ENCODE results near the gene TXNDC5. TPM values are rescaled to one million over a fixed set of nuclear protein-coding genes. Genes with fewer than 3 reads are reported as not detected.

Gene TXNDC5
- polyA plus RNA-seq, 1 donor, result 96.3 TPM

GRCh38 chr6:7916959-7917358 is 6.4 kb upstream of the TXNDC5 start:
- no peak overlapping the region for H3K27ac ChIP-seq (ENCODE audit: low read length)
- no peaks in the 10 kb centered on the region for H3K36me3 ChIP-seq (ENCODE audit: control insufficient read depth, insufficient read depth, low read length)
- WGBS (ENCODE audit: insufficient coverage, low lambda C conversion rate), result no CpG with 5 or more reads among the region's 1 CpG
- no peaks in the 10 kb centered on the region for H3K9me3 ChIP-seq (ENCODE audit: control insufficient read depth, low read depth, low read length)
- H3K27me3 ChIP-seq (ENCODE audit: control insufficient read depth, insufficient read depth, low read length), result peaks cover 18% of the 10 kb centered on the region
- no peak overlapping the region for H3K4me3 ChIP-seq (ENCODE audit: low read length)
- no peak for DNase-seq
- H3K4me1 ChIP-seq (ENCODE audit: control insufficient read depth, insufficient read depth, low read length), result no peaks in the 10 kb centered on the region

- Histone ChIP-seq H3K36me3 (ENCODE audit: control insufficient read depth, insufficient read depth, low read length) (no peaks in the 10 kb centered on the region), H3K9me3 (ENCODE audit: control insufficient read depth, low read depth, low read length) (no peaks in the 10 kb centered on the region), H3K4me3 (ENCODE audit: low read length) (no peak overlapping the region), H3K27ac (ENCODE audit: low read length) (no peak overlapping the region), H3K4me1 (ENCODE audit: control insufficient read depth, insufficient read depth, low read length) (no peaks in the 10 kb centered on the region), H3K27me3 (ENCODE audit: control insufficient read depth, insufficient read depth, low read length) (peaks cover 24% of the 10 kb centered on the region)
- 100% methylated on average over 1 of the region's 11 CpGs for WGBS (ENCODE audit: insufficient coverage, low lambda C conversion rate)
- DNase-seq, result no peak
These were observed 4.6 kb upstream of the TXNDC5 start for GRCh38 chr6:7914991-7915789.

GRCh38 chr6:7914311-7914710 is 3.7 kb upstream of the TXNDC5 start:
- WGBS (ENCODE audit: insufficient coverage, low lambda C conversion rate), result 20% methylated on average over 1 of the region's 5 CpGs
- H3K4me3 ChIP-seq (ENCODE audit: low read length), result no peak overlapping the region

GRCh38 chr6:7912736-7913517 is 2.3 kb upstream of the TXNDC5 start:
- Histone ChIP-seq H3K9me3 (ENCODE audit: control insufficient read depth, low read depth, low read length) (no peaks in the 10 kb centered on the region), H3K27me3 (ENCODE audit: control insufficient read depth, insufficient read depth, low read length) (peaks cover 24% of the 10 kb centered on the region), H3K27ac (ENCODE audit: low read length) (no peak overlapping the region), H3K4me1 (ENCODE audit: control insufficient read depth, insufficient read depth, low read length) (no peaks in the 10 kb centered on the region), H3K36me3 (ENCODE audit: control insufficient read depth, insufficient read depth, low read length) (no peaks in the 10 kb centered on the region), H3K4me3 (ENCODE audit: low read length) (no peak overlapping the region)
- no peak for DNase-seq
- WGBS (ENCODE audit: insufficient coverage, low lambda C conversion rate), result no CpG with 5 or more reads among the region's 8 CpGs

More at GRCh38 chr6:7914311-7914710, 3.7 kb upstream of the TXNDC5 start:
- H3K36me3 ChIP-seq (ENCODE audit: control insufficient read depth, insufficient read depth, low read length), result no peaks in the 10 kb centered on the region
- H3K9me3 ChIP-seq (ENCODE audit: control insufficient read depth, low read depth, low read length), result no peaks in the 10 kb centered on the region
- H3K27me3 ChIP-seq (ENCODE audit: control insufficient read depth, insufficient read depth, low read length), result peaks cover 24% of the 10 kb centered on the region
- H3K4me1 ChIP-seq (ENCODE audit: control insufficient read depth, insufficient read depth, low read length), result no peaks in the 10 kb centered on the region
- H3K27ac ChIP-seq (ENCODE audit: low read length), result no peak overlapping the region
- no peak for DNase-seq

GRCh38 chr6:7912024-7912423 is 1.4 kb upstream of the TXNDC5 start:
- WGBS (ENCODE audit: insufficient coverage, low lambda C conversion rate), result no CpG with 5 or more reads among the region's 6 CpGs
- no peaks in the 10 kb centered on the region for H3K9me3 ChIP-seq (ENCODE audit: control insufficient read depth, low read depth, low read length)
- no peak overlapping the region for H3K4me3 ChIP-seq (ENCODE audit: low read length)
- no peaks in the 10 kb centered on the region for H3K4me1 ChIP-seq (ENCODE audit: control insufficient read depth, insufficient read depth, low read length)
- no peak overlapping the region for H3K27ac ChIP-seq (ENCODE audit: low read length)
- DNase-seq, result no peak
- H3K36me3 ChIP-seq (ENCODE audit: control insufficient read depth, insufficient read depth, low read length), result no peaks in the 10 kb centered on the region
- H3K27me3 ChIP-seq (ENCODE audit: control insufficient read depth, insufficient read depth, low read length), result peaks cover 24% of the 10 kb centered on the region

- WGBS (ENCODE audit: insufficient coverage, low lambda C conversion rate), result no CpG with 5 or more reads among the region's 11 CpGs
- peaks cover 24% of the 10 kb centered on the region for H3K27me3 ChIP-seq (ENCODE audit: control insufficient read depth, insufficient read depth, low read length)
- H3K9me3 ChIP-seq (ENCODE audit: control insufficient read depth, low read depth, low read length), result no peaks in the 10 kb centered on the region
- peak overlapping the region; percentile 73 for H3K4me3 ChIP-seq (ENCODE audit: low read length)
- peak overlapping the region; percentile 59 for H3K27ac ChIP-seq (ENCODE audit: low read length)
- H3K4me1 ChIP-seq (ENCODE audit: control insufficient read depth, insufficient read depth, low read length), result no peaks in the 10 kb centered on the region
- H3K36me3 ChIP-seq (ENCODE audit: control insufficient read depth, insufficient read depth, low read length), result no peaks in the 10 kb centered on the region
- peak in 1 of 2 donors; percentile 34 for DNase-seq
These were observed 747 bp upstream of the TXNDC5 start for GRCh38 chr6:7911345-7911725.

GRCh38 chr6:7910298-7910653 is 312 bp downstream of the TXNDC5 start:
- WGBS (ENCODE audit: insufficient coverage, low lambda C conversion rate), result no CpG with 5 or more reads among the region's 57 CpGs
- Histone ChIP-seq H3K27ac (ENCODE audit: low read length) (no peak overlapping the region), H3K4me1 (ENCODE audit: control insufficient read depth, insufficient read depth, low read length) (no peaks in the 10 kb centered on the region), H3K4me3 (ENCODE audit: low read length) (peak overlapping the region; percentile 37), H3K9me3 (ENCODE audit: control insufficient read depth, low read depth, low read length) (no peaks in the 10 kb centered on the region), H3K36me3 (ENCODE audit: control insufficient read depth, insufficient read depth, low read length) (no peaks in the 10 kb centered on the region), H3K27me3 (ENCODE audit: control insufficient read depth, insufficient read depth, low read length) (peaks cover 24% of the 10 kb centered on the region)
- no peak for DNase-seq

GRCh38 chr6:7909323-7910276 is 988 bp downstream of the TXNDC5 start:
- Histone ChIP-seq H3K4me1 (ENCODE audit: control insufficient read depth, insufficient read depth, low read length) (no peaks in the 10 kb centered on the region), H3K4me3 (ENCODE audit: low read length) (peak overlapping the region; percentile 58), H3K9me3 (ENCODE audit: control insufficient read depth, low read depth, low read length) (no peaks in the 10 kb centered on the region), H3K27me3 (ENCODE audit: control insufficient read depth, insufficient read depth, low read length) (peaks cover 24% of the 10 kb centered on the region), H3K36me3 (ENCODE audit: control insufficient read depth, insufficient read depth, low read length) (peaks cover 4% of the 10 kb centered on the region), H3K27ac (ENCODE audit: low read length) (peak overlapping the region; percentile 24)
- peak; percentile 36 to 74 for DNase-seq
- no CpG with 5 or more reads among the region's 66 CpGs for WGBS (ENCODE audit: insufficient coverage, low lambda C conversion rate)

- Histone ChIP-seq H3K27ac (ENCODE audit: low read length) (no peak overlapping the region), H3K36me3 (ENCODE audit: control insufficient read depth, insufficient read depth, low read length) (peaks cover 29% of the 10 kb centered on the region), H3K27me3 (ENCODE audit: control insufficient read depth, insufficient read depth, low read length) (peaks cover 6% of the 10 kb centered on the region), H3K4me1 (ENCODE audit: control insufficient read depth, insufficient read depth, low read length) (no peaks in the 10 kb centered on the region), H3K9me3 (ENCODE audit: control insufficient read depth, low read depth, low read length) (no peaks in the 10 kb centered on the region), H3K4me3 (ENCODE audit: low read length) (no peak overlapping the region)
- no peak for DNase-seq
- WGBS (ENCODE audit: insufficient coverage, low lambda C conversion rate), result no CpG with 5 or more reads among the region's 4 CpGs
These were observed 3.4 kb downstream of the TXNDC5 start for GRCh38 chr6:7907159-7907558.

- no peak for DNase-seq
- Histone ChIP-seq H3K4me1 (ENCODE audit: control insufficient read depth, insufficient read depth, low read length) (no peaks in the 10 kb centered on the region), H3K9me3 (ENCODE audit: control insufficient read depth, low read depth, low read length) (no peaks in the 10 kb centered on the region), H3K4me3 (ENCODE audit: low read length) (no peak overlapping the region), H3K27ac (ENCODE audit: low read length) (no peak overlapping the region), H3K27me3 (ENCODE audit: control insufficient read depth, insufficient read depth, low read length) (peaks cover 5% of the 10 kb centered on the region), H3K36me3 (ENCODE audit: control insufficient read depth, insufficient read depth, low read length) (peaks cover 33% of the 10 kb centered on the region)
- no CpG with 5 or more reads among the region's 4 CpGs for WGBS (ENCODE audit: insufficient coverage, low lambda C conversion rate)
These were observed 3.8 kb downstream of the TXNDC5 start for GRCh38 chr6:7906741-7907140.
